CD14-positive monocyte (primary cell): Measurements from ENCODE around the gene TNNT2. TPM values are rescaled to one million over a fixed set of nuclear protein-coding genes. Genes with fewer than 3 reads are reported as not detected.

Experiments
- DNase-seq, 3 donors: peaks; one replicate each; pipeline ENCODE4 v3.0.0-alpha.2; 2011 to 2022
- H2AFZ ChIP-seq: 2 replicates; pipeline ENCODE4 v1.6.0; 2012; ENCODE audit warnings: mild to moderate bottlenecking, low read depth, low read length, inconsistent platforms; ENCODE audit not compliant: insufficient read depth, poor library complexity, severe bottlenecking
- H3K27ac ChIP-seq, 2 donors: 1 replicate in 1 of 2; 2 replicates in 1 of 2; pipeline ENCODE4 v1.5.1; 2012 to 2013; ENCODE audit warnings: low read length in 2 of 2, control low read depth in 1 of 2, inconsistent platforms in 1 of 2, low read depth in 1 of 2, mild to moderate bottlenecking in 1 of 2
- H3K27me3 ChIP-seq, 2 donors: one replicate each; pipeline versions ENCODE4 v1.6.0 to v1.6.1; 2011 to 2013; ENCODE audit warnings: low read length in 2 of 2; ENCODE audit not compliant: control insufficient read depth in 2 of 2, insufficient read depth in 2 of 2
- H3K36me3 ChIP-seq, 2 donors: replicated peaks in 1 of 2; 1 replicate in 1 of 2; 2 replicates in 1 of 2; pipeline versions ENCODE4 v1.5.1 to v1.6.1; 2012 to 2013; ENCODE audit warnings: low read length in 2 of 2, control low read depth in 1 of 2, inconsistent platforms in 1 of 2, mild to moderate bottlenecking in 1 of 2; ENCODE audit not compliant: insufficient read depth in 2 of 2, control insufficient read depth in 1 of 2
- H3K4me1 ChIP-seq, 2 donors: 1 replicate in 1 of 2; 2 replicates in 1 of 2; pipeline versions ENCODE4 v1.5.1 to v1.6.1; 2012 to 2013; ENCODE audit warnings: low read length in 2 of 2, control low read depth in 1 of 2, inconsistent platforms in 1 of 2, mild to moderate bottlenecking in 1 of 2, moderate library complexity in 1 of 2; ENCODE audit not compliant: insufficient read depth in 2 of 2, control insufficient read depth in 1 of 2
- H3K4me2 ChIP-seq: replicated peaks from 2 replicates; pipeline ENCODE3; 2012; ENCODE audit warnings: low read length, moderate library complexity, mild to moderate bottlenecking; ENCODE audit not compliant: poor library complexity, severe bottlenecking; ENCODE audit errors: extremely low read depth
- H3K4me3 ChIP-seq, 3 experiments: fragments of 200-600 bp in 1 of 3; sonication (generic) in 1 of 3; replicated peaks in 1 of 3; 1 replicate in 2 of 3; 2 replicates in 1 of 3; pipeline ENCODE4 v1.5.1; 2011 to 2013; ENCODE audit warnings: low read length in 3 of 3, mild to moderate bottlenecking in 3 of 3, control low read depth in 2 of 3, low read depth in 2 of 3, inconsistent platforms in 1 of 3, moderate library complexity in 1 of 3
- H3K79me2 ChIP-seq: 2 replicates; pipeline ENCODE4 v1.6.0; 2012; ENCODE audit warnings: mild to moderate bottlenecking, control low read depth, inconsistent platforms, low read length, moderate library complexity; ENCODE audit not compliant: insufficient read depth
- H3K9ac ChIP-seq: 2 replicates; pipeline ENCODE4 v1.6.0; 2017; ENCODE audit warnings: low read length, mild to moderate bottlenecking; ENCODE audit not compliant: insufficient read depth, poor library complexity, severe bottlenecking
- H3K9me3 ChIP-seq, 2 donors: replicated peaks in 1 of 2; 1 replicate in 1 of 2; 2 replicates in 1 of 2; pipeline versions ENCODE4 v1.5.1 to v1.6.1; 2012 to 2013; ENCODE audit warnings: low read length in 2 of 2, control low read depth in 1 of 2; ENCODE audit not compliant: control insufficient read depth in 1 of 2, insufficient read depth in 1 of 2
- H4K20me1 ChIP-seq: 2 replicates; pipeline ENCODE4 v1.6.0; 2012; ENCODE audit warnings: mild to moderate bottlenecking, low read length, control low read depth, moderate library complexity; ENCODE audit not compliant: insufficient read depth
- H3K27ac Mint-ChIP-seq, 7 donors: one replicate each; pipeline ENCODE4 v1.8.0; 2020; ENCODE audit warnings: mild to moderate bottlenecking in 7 of 7, mixed read lengths in 7 of 7, moderate library complexity in 6 of 7, inconsistent platforms in 2 of 7
- H3K27me3 Mint-ChIP-seq, 3 donors: one replicate each; pipeline ENCODE4 v1.8.0; 2021 to 2022; ENCODE audit warnings: low read depth in 3 of 3, mild to moderate bottlenecking in 3 of 3, mixed read lengths in 3 of 3, moderate library complexity in 3 of 3, inconsistent platforms in 1 of 3
- H3K36me3 Mint-ChIP-seq, 2 donors: one replicate each; pipeline ENCODE4 v1.8.0; 2020; ENCODE audit warnings: mixed read lengths in 2 of 2, inconsistent platforms in 1 of 2, mild to moderate bottlenecking in 1 of 2
- H3K4me1 Mint-ChIP-seq: one replicate; pipeline ENCODE4 v1.8.0; 2020; ENCODE audit warnings: mild to moderate bottlenecking, mixed read lengths
- H3K4me3 Mint-ChIP-seq, 2 donors: one replicate each; pipeline ENCODE4 v1.8.0; 2020; ENCODE audit warnings: mild to moderate bottlenecking in 2 of 2, mixed read lengths in 2 of 2, moderate library complexity in 1 of 2
- H3K9me3 Mint-ChIP-seq, 7 donors: one replicate each; pipeline ENCODE4 v1.8.0; 2020 to 2022; ENCODE audit warnings: mixed read lengths in 7 of 7, mild to moderate bottlenecking in 6 of 7, moderate library complexity in 6 of 7, inconsistent platforms in 2 of 7
- CTCF ChIP-seq: fragments of 200-600 bp; IDR thresholded peaks from one replicate; pipeline ENCODE4 v1.8.0; 2022; ENCODE audit warnings: antibody characterized with exemption, mild to moderate bottlenecking
- WGBS: methylation state at CpG from one replicate; pipeline ENCODE4 v1.1.5; 2013; ENCODE audit warnings: missing lambda C conversion rate; ENCODE audit not compliant: insufficient coverage; 5-methylcytosine and 5-hydroxymethylcytosine counted together
- intact Hi-C, 2 donors: fragments of 100-400 bp; cut with micrococcal nuclease; formaldehyde crosslinking; loops; one replicate each; pipeline versions ENCODE4 v1.15.0 to v1.15.1; 2023
- polyA plus RNA-seq, 3 donors: library from polyadenylated mRNA; depleted of rRNA in 1 of 3; unstranded in 2 of 3; stranded (reverse) in 1 of 3; fragments of 300-500 nt in 2 of 3; fragments of >200 nt in 1 of 3; fragmentation: Illumina TruSeq in 2 of 3; gene quantifications; 1 replicate in 2 of 3; 2 replicates in 1 of 3; pipeline ENCODE4 v1.2.3, GENCODE V29; 2012 to 2021

TNNT2 gene
- polyA plus RNA-seq, 3 donors, result not detected

GRCh38 chr1:201381130-201381529, 3.6 kb upstream of the TNNT2 start:
- Histone ChIP-seq H3K9ac (no peak overlapping the region), H3K27ac (no peak overlapping the region), H3K4me1 (no peaks in the 10 kb centered on the region), H3K36me3 (no peaks in the 10 kb centered on the region), H2AFZ (no peak overlapping the region), H3K27me3 (peaks cover 0 to 5% of the 10 kb centered on the region in 2 donors), H3K9me3 (no peaks in the 10 kb centered on the region), H3K4me3 (no peak overlapping the region), H4K20me1 (no peaks in the 10 kb centered on the region), H3K4me2 (no peak overlapping the region), H3K79me2 (no peaks in the 10 kb centered on the region)
- H3K9me3 Mint-ChIP-seq, result no peaks in the 10 kb centered on the region
- H3K27me3 Mint-ChIP-seq, result peaks cover 4 to 8% (median 7%) of the 10 kb centered on the region in 3 donors
- DNase-seq, result no peak
- H3K4me1 Mint-ChIP-seq, result no peaks in the 10 kb centered on the region
- no peak for TF ChIP-seq CTCF
- 92% methylated on average over 5 of the region's 7 CpGs for WGBS
- intact Hi-C loops, result no loop called here
- no peaks in the 10 kb centered on the region for H3K36me3 Mint-ChIP-seq
- H3K27ac Mint-ChIP-seq, result no peak overlapping the region
- no peak overlapping the region for H3K4me3 Mint-ChIP-seq

GRCh38 chr1:201379733-201380242, 2.3 kb upstream of the TNNT2 start:
- Histone ChIP-seq H3K9ac (no peak overlapping the region), H2AFZ (no peak overlapping the region), H3K79me2 (no peaks in the 10 kb centered on the region), H3K9me3 (no peaks in the 10 kb centered on the region), H3K4me3 (no peak overlapping the region), H4K20me1 (no peaks in the 10 kb centered on the region), H3K4me2 (no peak overlapping the region), H3K27ac (no peak overlapping the region), H3K27me3 (peaks cover 0 to 5% of the 10 kb centered on the region in 2 donors), H3K36me3 (no peaks in the 10 kb centered on the region), H3K4me1 (no peaks in the 10 kb centered on the region)
- 96% methylated on average over 6 of the region's 9 CpGs for WGBS
- Mint-ChIP-seq H3K36me3 (no peaks in the 10 kb centered on the region), H3K9me3 (no peaks in the 10 kb centered on the region), H3K27ac (no peak overlapping the region), H3K4me3 (no peak overlapping the region), H3K4me1 (no peaks in the 10 kb centered on the region), H3K27me3 (peaks cover 4 to 15% (median 8%) of the 10 kb centered on the region in 3 donors)
- intact Hi-C loops, result no loop called here
- no peak for TF ChIP-seq CTCF
- no peak for DNase-seq
